HepG2 (cell line): ENCODE results near the gene PRDX5. TPM values are rescaled to one million over a fixed set of nuclear protein-coding genes. Genes with fewer than 3 reads are reported as not detected.

Experiments
- CBX1 ChIP-seq: IDR thresholded peaks from one replicate; pipeline ENCODE4 v1.6.1; 2016; ENCODE audit warnings: antibody characterized with exemption, low read depth
- CBX2 ChIP-seq, 2 experiments: fragments of 200-600 bp in 1 of 2; sonication (generic); formaldehyde crosslinking in 1 of 2; IDR thresholded peaks; 2 replicates each; pipeline versions ENCODE4 v1.7.0 to v1.8.1; 2018 to 2022; ENCODE audit warnings: low read depth in 2 of 2, low read length in 1 of 2, mild to moderate bottlenecking in 1 of 2, missing genetic modification reagents in 1 of 2
- GATAD1 ChIP-seq: IDR thresholded peaks from 2 replicates; pipeline ENCODE4 v1.6.1; 2016; ENCODE audit warnings: missing genetic modification reagents, missing compliant biosample characterization
- GMEB1 ChIP-seq: sonication (generic); formaldehyde crosslinking; IDR thresholded peaks from 2 replicates; pipeline ENCODE4 v1.5.1; 2020; ENCODE audit warnings: missing genetic modification reagents, mild to moderate bottlenecking, borderline replicate concordance
- JUNB ChIP-seq: sonication (generic); formaldehyde crosslinking; IDR thresholded peaks from 2 replicates; pipeline ENCODE4 v1.8.0; 2022; ENCODE audit warnings: missing genetic modification reagents, mild to moderate bottlenecking, borderline replicate concordance
- KDM4B ChIP-seq: sonication (generic); formaldehyde crosslinking; IDR thresholded peaks from 2 replicates; pipeline ENCODE4 v1.4.0; 2020; ENCODE audit warnings: missing genetic modification reagents
- MAF1 ChIP-seq: sonication (generic); formaldehyde crosslinking; IDR thresholded peaks from 2 replicates; pipeline ENCODE4 v1.5.0; 2020; ENCODE audit warnings: missing genetic modification reagents, borderline replicate concordance
- MYNN ChIP-seq: sonication (generic); formaldehyde crosslinking; IDR thresholded peaks from 2 replicates; pipeline ENCODE4 v1.4.0; 2020; ENCODE audit warnings: mild to moderate bottlenecking, low read depth, missing genetic modification reagents
- NKX3-1 ChIP-seq: sonication (generic); formaldehyde crosslinking; IDR thresholded peaks from 2 replicates; pipeline ENCODE4 v1.5.0; 2020; ENCODE audit warnings: missing genetic modification reagents
- NR2F6 ChIP-seq, 2 experiments: IDR thresholded peaks; 2 replicates each; pipeline ENCODE4 v1.6.1; 2016; ENCODE audit warnings: antibody characterized with exemption in 1 of 2, mild to moderate bottlenecking in 1 of 2
- SRSF1 ChIP-seq: fragments of 200-400 bp; formaldehyde crosslinking; optimal IDR thresholded peaks from 2 replicates; pipeline ENCODE3; 2017; ENCODE audit warnings: mild to moderate bottlenecking, low read depth, low read length, moderate library complexity
- STAT5B ChIP-seq: sonication (generic); formaldehyde crosslinking; IDR thresholded peaks from 2 replicates; pipeline ENCODE4 v1.4.0; 2020; ENCODE audit warnings: missing genetic modification reagents
- TARDBP ChIP-seq: sonication (generic); formaldehyde crosslinking; IDR thresholded peaks from 2 replicates; pipeline ENCODE4 v1.8.0; 2022; ENCODE audit warnings: mild to moderate bottlenecking, missing genetic modification reagents
- ZBTB1 ChIP-seq: sonication (generic); formaldehyde crosslinking; IDR thresholded peaks from 2 replicates; pipeline ENCODE4 v1.4.0; 2020; ENCODE audit warnings: missing genetic modification reagents, borderline replicate concordance
- ZBTB42 ChIP-seq: sonication (generic); formaldehyde crosslinking; IDR thresholded peaks from 2 replicates; pipeline ENCODE4 v1.5.0; 2020; ENCODE audit warnings: mild to moderate bottlenecking, missing genetic modification reagents
- ZBTB44 ChIP-seq: sonication (generic); formaldehyde crosslinking; IDR thresholded peaks from 2 replicates; pipeline ENCODE4 v1.4.0; 2020; ENCODE audit warnings: missing genetic modification reagents
- ZC3H4 ChIP-seq: sonication (generic); formaldehyde crosslinking; IDR thresholded peaks from 2 replicates; pipeline ENCODE4 v1.4.0; 2020; ENCODE audit warnings: missing genetic modification reagents, borderline replicate concordance
- ZFP90 ChIP-seq: sonication (generic); formaldehyde crosslinking; IDR thresholded peaks from 2 replicates; pipeline ENCODE4 v1.8.0; 2022; ENCODE audit warnings: missing genetic modification reagents, mild to moderate bottlenecking, inconsistent platforms, borderline replicate concordance
- ZNF17 ChIP-seq: sonication (generic); formaldehyde crosslinking; IDR thresholded peaks from 2 replicates; pipeline ENCODE4 v1.5.0; 2020; ENCODE audit warnings: mild to moderate bottlenecking, missing genetic modification reagents
- ZNF235 ChIP-seq: sonication (generic); formaldehyde crosslinking; IDR thresholded peaks from 2 replicates; pipeline ENCODE4 v1.8.1; 2023; ENCODE audit warnings: mild to moderate bottlenecking, missing genetic modification reagents, borderline replicate concordance
- ZNF331 ChIP-seq: sonication (generic); formaldehyde crosslinking; IDR thresholded peaks from 2 replicates; pipeline ENCODE4 v1.4.0; 2020; ENCODE audit warnings: missing genetic modification reagents
- ZSCAN29 ChIP-seq: sonication (generic); formaldehyde crosslinking; conservative IDR thresholded peaks from 2 replicates; pipeline ENCODE4 v1.4.0; 2020; ENCODE audit warnings: mild to moderate bottlenecking, missing genetic modification reagents
- polyA plus RNA-seq, 8 experiments: library from polyadenylated mRNA; depleted of rRNA in 3 of 8; stranded (reverse) in 7 of 8; unstranded in 1 of 8; fragments of >200 nt; fragmentation: Illumina TruSeq in 4 of 8; extraction: Trizol in 4 of 8; gene quantifications; 2 replicates each; pipeline versions ENCODE4 v1.2.1 to v1.2.3, GENCODE V29; 2011 to 2016; ENCODE audit warnings: low read depth in 4 of 8, missing spikeins in 1 of 8, mixed read lengths in 1 of 8; ENCODE audit not compliant: insufficient read depth in 1 of 8
- total RNA-seq, 5 experiments: library from RNA; depleted of rRNA; stranded (reverse); fragments of >200 nt; fragmentation: Illumina TruSeq; extraction: Trizol; gene quantifications; 2 replicates each; pipeline ENCODE4 v1.2.3, GENCODE V29; 2016; ENCODE audit warnings: low read depth in 1 of 5
- TF ChIP-seq, protein P1 (sequence below): sonication (generic); formaldehyde crosslinking; IDR thresholded peaks from 2 replicates; pipeline ENCODE4 v1.4.0; 2020; ENCODE audit warnings: mild to moderate bottlenecking, missing genetic modification reagents

PRDX5 gene
- total and polyA plus RNA-seq, 2 of the 13 experiments (the other 11 are each of a cell fraction or from before 2014, with no cell fraction given) = 215 to 311 TPM

DNA sequence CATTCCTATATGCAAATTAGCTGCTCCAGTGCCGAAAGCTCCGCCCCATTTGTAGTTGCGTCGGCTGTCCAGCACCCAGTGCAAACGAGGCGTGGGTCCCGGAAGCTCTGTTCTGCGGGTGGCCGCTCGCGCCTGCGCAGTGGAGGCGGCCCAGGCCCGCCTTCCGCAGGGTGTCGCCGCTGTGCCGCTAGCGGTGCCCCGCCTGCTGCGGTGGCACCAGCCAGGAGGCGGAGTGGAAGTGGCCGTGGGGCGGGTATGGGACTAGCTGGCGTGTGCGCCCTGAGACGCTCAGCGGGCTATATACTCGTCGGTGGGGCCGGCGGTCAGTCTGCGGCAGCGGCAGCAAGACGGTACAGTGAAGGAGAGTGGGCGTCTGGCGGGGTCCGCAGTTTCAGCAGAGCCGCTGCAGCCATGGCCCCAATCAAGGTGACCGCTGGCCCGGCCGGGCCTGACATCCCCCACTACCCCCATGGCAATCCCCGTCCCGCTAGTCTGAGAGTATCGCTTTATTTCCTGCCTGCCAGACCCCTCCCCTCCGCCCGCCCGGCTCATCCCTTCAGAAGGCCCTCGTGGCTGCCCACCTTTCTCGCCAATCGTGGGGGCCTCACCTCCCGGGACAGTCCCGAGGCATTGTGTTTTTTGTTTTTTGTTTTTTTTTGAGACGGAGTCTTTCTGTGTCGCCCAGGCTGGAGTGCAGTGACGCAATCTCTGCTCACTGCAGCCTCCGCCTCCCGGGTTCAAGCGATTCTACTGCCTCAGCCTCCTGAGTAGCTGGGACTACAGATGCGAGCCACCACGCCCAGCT is at the start of gene PRDX5 (continued):
- TF ChIP-seq GMEB1 (peak; percentile 74), STAT5B (no peak), MAF1 (CRISPR knock-in tag) (0 out of 2 replicates have a peak, but pooled peaks have one; percentile 59), MYNN (CRISPR knock-in tag) (no peak), ZC3H4 (CRISPR knock-in tag) (no peak), KDM4B (CRISPR knock-in tag) (no peak; the same call in 1 of the 2 replicates), ZBTB44 (CRISPR knock-in tag) (no peak), CBX2 (IDR thresholded peaks at IDR 0.05; ENCODE audit: low read depth, low read length) (no peak), CBX2 (CRISPR knock-in tag; IDR thresholded peaks at IDR 0.05; ENCODE audit: low read depth) (no peak), CBX1 (peak; percentile 88), ZBTB1 (CRISPR knock-in tag) (no peak), ZNF331 (CRISPR knock-in tag) (peak; percentile 49), ZBTB42 (CRISPR knock-in tag) (peak; percentile 72; the same call in 1 of the 2 replicates), ZSCAN29 (no peak), JUNB (CRISPR knock-in tag) (no peak), ZNF17 (CRISPR knock-in tag) (no peak), ZFP90 (no peak; the same call in 1 of the 2 replicates), ZNF235 (no peak), NR2F6 (IDR thresholded peaks at IDR 0.05) (no peak), NR2F6 (CRISPR knock-in tag; IDR thresholded peaks at IDR 0.05) (0 out of 2 replicates have a peak, but pooled peaks have one; percentile 9), TARDBP (CRISPR knock-in tag) (peak; percentile 36; the same call in 1 of the 2 replicates), GATAD1 (CRISPR knock-in tag) (no peak; the same call in 1 of the 2 replicates), NKX3-1 (CRISPR knock-in tag) (0 out of 2 replicates have a peak, but pooled peaks have one; percentile 24), SRSF1 (no peak)
- TF ChIP-seq, protein P1, sequence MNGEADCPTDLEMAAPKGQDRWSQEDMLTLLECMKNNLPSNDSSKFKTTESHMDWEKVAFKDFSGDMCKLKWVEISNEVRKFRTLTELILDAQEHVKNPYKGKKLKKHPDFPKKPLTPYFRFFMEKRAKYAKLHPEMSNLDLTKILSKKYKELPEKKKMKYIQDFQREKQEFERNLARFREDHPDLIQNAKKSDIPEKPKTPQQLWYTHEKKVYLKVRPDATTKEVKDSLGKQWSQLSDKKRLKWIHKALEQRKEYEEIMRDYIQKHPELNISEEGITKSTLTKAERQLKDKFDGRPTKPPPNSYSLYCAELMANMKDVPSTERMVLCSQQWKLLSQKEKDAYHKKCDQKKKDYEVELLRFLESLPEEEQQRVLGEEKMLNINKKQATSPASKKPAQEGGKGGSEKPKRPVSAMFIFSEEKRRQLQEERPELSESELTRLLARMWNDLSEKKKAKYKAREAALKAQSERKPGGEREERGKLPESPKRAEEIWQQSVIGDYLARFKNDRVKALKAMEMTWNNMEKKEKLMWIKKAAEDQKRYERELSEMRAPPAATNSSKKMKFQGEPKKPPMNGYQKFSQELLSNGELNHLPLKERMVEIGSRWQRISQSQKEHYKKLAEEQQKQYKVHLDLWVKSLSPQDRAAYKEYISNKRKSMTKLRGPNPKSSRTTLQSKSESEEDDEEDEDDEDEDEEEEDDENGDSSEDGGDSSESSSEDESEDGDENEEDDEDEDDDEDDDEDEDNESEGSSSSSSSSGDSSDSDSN = peak; percentile 76
